Panc1 (cell line): ENCODE measurements around the gene FAM149A.

Source experiments
- CTCF ChIP-seq: fragments of 450-650 bp; IDR thresholded peaks from 2 replicates; pipeline ENCODE4 v1.5.1; 2017; ENCODE audit warnings: mild to moderate bottlenecking
- POLR2AphosphoS5 ChIP-seq: IDR thresholded peaks from 2 replicates; pipeline ENCODE4 v1.6.1; 2012; ENCODE audit warnings: mild to moderate bottlenecking, low read depth, low read length, moderate library complexity
- REST ChIP-seq, 2 experiments: IDR thresholded peaks; 2 replicates each; pipeline ENCODE4 v1.6.1; 2011 to 2012; ENCODE audit warnings: low read depth in 2 of 2, control low read depth in 1 of 2, low read length in 1 of 2, mild to moderate bottlenecking in 1 of 2, moderate library complexity in 1 of 2; ENCODE audit not compliant: insufficient read depth in 1 of 2
- SIN3A ChIP-seq: IDR thresholded peaks from 2 replicates; pipeline ENCODE4 v1.6.1; 2012; ENCODE audit warnings: low read depth, mild to moderate bottlenecking, low read length, moderate library complexity, borderline replicate concordance; ENCODE audit not compliant: insufficient read depth
- TCF7L2 ChIP-seq: IDR thresholded peaks from 2 replicates; pipeline ENCODE4 v1.6.1; 2011; ENCODE audit warnings: mild to moderate bottlenecking, low read depth, low read length, inconsistent platforms

- TF ChIP-seq CTCF (no peak), SIN3A (no peak), POLR2AphosphoS5 (no peak), REST (IDR thresholded peaks at IDR 0.05; ENCODE audit: insufficient read depth in 1 of 2, low read depth in 2 of 2, low read length in 1 of 2) (no peak), TCF7L2 (no peak)
These were observed 30.4 kb downstream of the FAM149A start for GRCh38 chr4:186134861-186135260.
